HepG2 (cell line): ENCODE data around the gene CCDC201. TPM values are rescaled to one million over a fixed set of nuclear protein-coding genes. Genes with fewer than 3 reads are reported as not detected.

Experiments used
- EED ChIP-seq: sonication (generic); formaldehyde crosslinking; IDR thresholded peaks from 2 replicates; pipeline ENCODE4 v1.5.0; 2020; ENCODE audit warnings: mild to moderate bottlenecking, missing genetic modification reagents
- EP300 ChIP-seq, 3 experiments: sonication (generic) in 1 of 3; formaldehyde crosslinking in 1 of 3; IDR thresholded peaks; 2 replicates each; pipeline versions ENCODE4 v1.5.1 to v1.6.1; 2011 to 2020; ENCODE audit warnings: low read depth in 2 of 3, low read length in 2 of 3, borderline replicate concordance in 1 of 3, improper control_type of control experiment in 1 of 3, mild to moderate bottlenecking in 1 of 3, missing genetic modification reagents in 1 of 3, moderate library complexity in 1 of 3
- ERF ChIP-seq: IDR thresholded peaks from 2 replicates; pipeline ENCODE4 v1.6.1; 2018; ENCODE audit warnings: missing biosample characterization, missing genetic modification reagents
- FOXA3 ChIP-seq: IDR thresholded peaks from 2 replicates; pipeline ENCODE4 v1.6.1; 2016; ENCODE audit warnings: missing genetic modification reagents, missing compliant biosample characterization
- GPN1 ChIP-seq: sonication (generic); formaldehyde crosslinking; IDR thresholded peaks from 2 replicates; pipeline ENCODE4 v1.5.1; 2020; ENCODE audit warnings: missing genetic modification reagents, borderline replicate concordance
- MATR3 ChIP-seq: sonication (generic); formaldehyde crosslinking; IDR thresholded peaks from 2 replicates; pipeline ENCODE4 v1.4.0; 2020; ENCODE audit warnings: missing genetic modification reagents
- NR2F6 ChIP-seq, 2 experiments: IDR thresholded peaks; 2 replicates each; pipeline ENCODE4 v1.6.1; 2016; ENCODE audit warnings: antibody characterized with exemption in 1 of 2, mild to moderate bottlenecking in 1 of 2
- POLR2A ChIP-seq, 2 experiments: IDR thresholded peaks; 2 replicates each; pipeline ENCODE4 v1.6.1; 2011; ENCODE audit warnings: low read depth in 2 of 2, low read length in 2 of 2, mild to moderate bottlenecking in 1 of 2, moderate library complexity in 1 of 2; ENCODE audit not compliant: insufficient read depth in 1 of 2
- POLR2AphosphoS5 ChIP-seq: IDR thresholded peaks from 2 replicates; pipeline ENCODE4 v1.6.1; 2012; ENCODE audit warnings: low read depth, low read length
- REL ChIP-seq: sonication (generic); formaldehyde crosslinking; conservative IDR thresholded peaks from 2 replicates; pipeline ENCODE4 v1.8.0; 2022; ENCODE audit warnings: mild to moderate bottlenecking, missing genetic modification reagents, moderate library complexity
- SSRP1 ChIP-seq: IDR thresholded peaks from 2 replicates; pipeline ENCODE4 v1.6.1; 2016; ENCODE audit warnings: control low read depth
- ZNF335 ChIP-seq: sonication (generic); formaldehyde crosslinking; IDR thresholded peaks from 2 replicates; pipeline ENCODE4 v1.4.0; 2020; ENCODE audit warnings: missing genetic modification reagents
- ZNF430 ChIP-seq: sonication (generic); formaldehyde crosslinking; IDR thresholded peaks from 2 replicates; pipeline ENCODE4 v1.9.0; 2021; ENCODE audit warnings: mild to moderate bottlenecking, missing genetic modification reagents
- ZNF547 ChIP-seq: sonication (generic); formaldehyde crosslinking; IDR thresholded peaks from 2 replicates; pipeline ENCODE4 v1.5.1; 2020; ENCODE audit warnings: mild to moderate bottlenecking, missing genetic modification reagents
- ZNF7 ChIP-seq: IDR thresholded peaks from 2 replicates; pipeline ENCODE4 v1.6.1; 2016; ENCODE audit warnings: missing biosample characterization, missing genetic modification reagents
- ZSCAN21 ChIP-seq: sonication (generic); formaldehyde crosslinking; IDR thresholded peaks from 2 replicates; pipeline ENCODE4 v1.8.0; 2022; ENCODE audit warnings: mild to moderate bottlenecking, missing genetic modification reagents, moderate library complexity, borderline replicate concordance
- ZSCAN29 ChIP-seq: sonication (generic); formaldehyde crosslinking; conservative IDR thresholded peaks from 2 replicates; pipeline ENCODE4 v1.4.0; 2020; ENCODE audit warnings: mild to moderate bottlenecking, missing genetic modification reagents
- polyA plus RNA-seq, 8 experiments: library from polyadenylated mRNA; depleted of rRNA in 3 of 8; stranded (reverse) in 7 of 8; unstranded in 1 of 8; fragments of >200 nt; fragmentation: Illumina TruSeq in 4 of 8; extraction: Trizol in 4 of 8; gene quantifications; 2 replicates each; pipeline versions ENCODE4 v1.2.1 to v1.2.3, GENCODE V29; 2011 to 2016; ENCODE audit warnings: low read depth in 4 of 8, missing spikeins in 1 of 8, mixed read lengths in 1 of 8; ENCODE audit not compliant: insufficient read depth in 1 of 8
- total RNA-seq, 5 experiments: library from RNA; depleted of rRNA; stranded (reverse); fragments of >200 nt; fragmentation: Illumina TruSeq; extraction: Trizol; gene quantifications; 2 replicates each; pipeline ENCODE4 v1.2.3, GENCODE V29; 2016; ENCODE audit warnings: low read depth in 1 of 5
- TF ChIP-seq, protein P1 (sequence below): sonication (generic); formaldehyde crosslinking; IDR thresholded peaks from 2 replicates; pipeline ENCODE4 v1.8.1; 2023; ENCODE audit warnings: mild to moderate bottlenecking, missing genetic modification reagents
- TF ChIP-seq, protein P2 (sequence below): IDR thresholded peaks from 2 replicates; pipeline ENCODE4 v1.6.1; 2018; ENCODE audit warnings: missing genetic modification reagents, mild to moderate bottlenecking, missing compliant biosample characterization
- TF ChIP-seq, protein P3 (sequence below), 2 experiments: sonication (generic) in 1 of 2; formaldehyde crosslinking in 1 of 2; IDR thresholded peaks; 2 replicates each; pipeline versions ENCODE4 v1.6.1 to v1.9.0; 2014 to 2022; ENCODE audit warnings: antibody characterized with exemption in 1 of 2, borderline replicate concordance in 1 of 2, inconsistent platforms in 1 of 2, low read depth in 1 of 2, missing genetic modification reagents in 1 of 2

CCDC201 gene
- total and polyA plus RNA-seq, 2 of the 13 experiments (the other 11 are each of a cell fraction or from before 2014, with no cell fraction given), result 0.92 TPM; not detected in 1

DNA sequence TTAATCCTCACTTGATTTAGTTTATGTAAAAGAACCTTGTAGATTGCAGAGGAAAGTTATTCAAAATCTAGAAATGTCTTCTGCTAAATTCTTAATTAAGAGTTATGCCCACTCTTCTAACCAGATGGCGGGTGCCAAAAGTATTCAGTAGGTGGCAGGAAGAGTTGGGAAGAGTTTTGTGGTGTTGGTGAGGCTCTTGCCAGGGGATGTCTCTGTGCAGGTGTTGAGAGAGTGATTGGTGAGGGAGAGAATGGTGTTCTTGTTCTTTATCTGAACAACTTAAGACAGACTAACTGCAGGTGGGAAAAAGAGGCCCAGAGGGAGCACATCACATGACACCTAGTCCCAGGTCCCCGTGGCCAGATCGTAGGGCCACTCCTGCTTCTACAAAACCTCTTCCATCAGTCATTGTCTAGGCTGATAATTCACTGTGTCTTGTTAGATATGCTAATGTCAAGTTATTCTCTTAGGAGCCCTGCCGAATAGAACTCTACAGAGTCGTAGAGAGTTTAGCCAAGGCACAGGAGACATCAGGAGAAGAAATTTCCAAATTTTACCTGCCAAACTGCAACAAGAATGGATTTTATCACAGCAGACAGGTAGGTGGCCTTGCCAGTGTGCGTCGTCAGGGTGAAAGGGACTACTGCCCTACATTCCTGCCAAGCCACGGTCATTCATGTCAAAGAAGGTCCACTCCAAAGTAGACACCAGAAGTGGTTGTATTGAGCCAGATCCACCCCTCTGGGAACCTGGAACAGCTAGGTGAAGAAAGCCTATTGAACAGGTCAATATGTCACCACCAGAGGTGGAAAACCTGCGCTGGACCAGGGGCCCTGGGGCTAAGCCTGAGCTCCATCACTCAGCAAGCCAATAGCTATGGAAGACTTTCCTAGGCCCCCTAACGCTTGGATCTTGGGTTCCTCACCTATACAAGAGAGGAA, 18.9 kb upstream of the CCDC201 start (continued):
- TF ChIP-seq ERF (CRISPR knock-in tag), result peak; percentile 1; the same call in 1 of the 2 replicates
- TF ChIP-seq NR2F6 (IDR thresholded peaks at IDR 0.05), result peak; percentile 44
- peak; percentile 40; the same call in 1 of the 2 replicates for TF ChIP-seq NR2F6 (CRISPR knock-in tag; IDR thresholded peaks at IDR 0.05)
- TF ChIP-seq ZNF335, result peak; percentile 5; the same call in 1 of the 2 replicates
- TF ChIP-seq MATR3, result no peak
- peak in 1 of 2 experiments; percentile 61; a peak in 1 of 4 replicates for TF ChIP-seq POLR2A (IDR thresholded peaks at IDR 0.05; ENCODE audit: insufficient read depth in 1 of 2, low read depth in 2 of 2, low read length in 2 of 2)
- TF ChIP-seq SSRP1 (CRISPR knock-in tag), result peak; percentile 100
- no peak; the same call in 1 of the 2 replicates for TF ChIP-seq ZNF7
- peak; percentile 41 for TF ChIP-seq POLR2AphosphoS5
- TF ChIP-seq ZSCAN21, result 0 out of 2 replicates have a peak, but pooled peaks have one; percentile 42
- TF ChIP-seq ZNF430 (CRISPR knock-in tag), result peak; percentile 45
- peak; percentile 15; the same call in 1 of the 2 replicates for TF ChIP-seq EED (CRISPR knock-in tag)
- TF ChIP-seq, protein P1, sequence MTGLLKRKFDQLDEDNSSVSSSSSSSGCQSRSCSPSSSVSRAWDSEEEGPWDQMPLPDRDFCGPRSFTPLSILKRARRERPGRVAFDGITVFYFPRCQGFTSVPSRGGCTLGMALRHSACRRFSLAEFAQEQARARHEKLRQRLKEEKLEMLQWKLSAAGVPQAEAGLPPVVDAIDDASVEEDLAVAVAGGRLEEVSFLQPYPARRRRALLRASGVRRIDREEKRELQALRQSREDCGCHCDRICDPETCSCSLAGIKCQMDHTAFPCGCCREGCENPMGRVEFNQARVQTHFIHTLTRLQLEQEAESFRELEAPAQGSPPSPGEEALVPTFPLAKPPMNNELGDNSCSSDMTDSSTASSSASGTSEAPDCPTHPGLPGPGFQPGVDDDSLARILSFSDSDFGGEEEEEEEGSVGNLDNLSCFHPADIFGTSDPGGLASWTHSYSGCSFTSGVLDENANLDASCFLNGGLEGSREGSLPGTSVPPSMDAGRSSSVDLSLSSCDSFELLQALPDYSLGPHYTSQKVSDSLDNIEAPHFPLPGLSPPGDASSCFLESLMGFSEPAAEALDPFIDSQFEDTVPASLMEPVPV (CRISPR knock-in tag), result peak; percentile 7
- TF ChIP-seq, protein P2, sequence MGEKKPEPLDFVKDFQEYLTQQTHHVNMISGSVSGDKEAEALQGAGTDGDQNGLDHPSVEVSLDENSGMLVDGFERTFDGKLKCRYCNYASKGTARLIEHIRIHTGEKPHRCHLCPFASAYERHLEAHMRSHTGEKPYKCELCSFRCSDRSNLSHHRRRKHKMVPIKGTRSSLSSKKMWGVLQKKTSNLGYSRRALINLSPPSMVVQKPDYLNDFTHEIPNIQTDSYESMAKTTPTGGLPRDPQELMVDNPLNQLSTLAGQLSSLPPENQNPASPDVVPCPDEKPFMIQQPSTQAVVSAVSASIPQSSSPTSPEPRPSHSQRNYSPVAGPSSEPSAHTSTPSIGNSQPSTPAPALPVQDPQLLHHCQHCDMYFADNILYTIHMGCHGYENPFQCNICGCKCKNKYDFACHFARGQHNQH (CRISPR knock-in tag), result peak; percentile 51; the same call in 1 of the 2 replicates
- TF ChIP-seq, protein P3, sequence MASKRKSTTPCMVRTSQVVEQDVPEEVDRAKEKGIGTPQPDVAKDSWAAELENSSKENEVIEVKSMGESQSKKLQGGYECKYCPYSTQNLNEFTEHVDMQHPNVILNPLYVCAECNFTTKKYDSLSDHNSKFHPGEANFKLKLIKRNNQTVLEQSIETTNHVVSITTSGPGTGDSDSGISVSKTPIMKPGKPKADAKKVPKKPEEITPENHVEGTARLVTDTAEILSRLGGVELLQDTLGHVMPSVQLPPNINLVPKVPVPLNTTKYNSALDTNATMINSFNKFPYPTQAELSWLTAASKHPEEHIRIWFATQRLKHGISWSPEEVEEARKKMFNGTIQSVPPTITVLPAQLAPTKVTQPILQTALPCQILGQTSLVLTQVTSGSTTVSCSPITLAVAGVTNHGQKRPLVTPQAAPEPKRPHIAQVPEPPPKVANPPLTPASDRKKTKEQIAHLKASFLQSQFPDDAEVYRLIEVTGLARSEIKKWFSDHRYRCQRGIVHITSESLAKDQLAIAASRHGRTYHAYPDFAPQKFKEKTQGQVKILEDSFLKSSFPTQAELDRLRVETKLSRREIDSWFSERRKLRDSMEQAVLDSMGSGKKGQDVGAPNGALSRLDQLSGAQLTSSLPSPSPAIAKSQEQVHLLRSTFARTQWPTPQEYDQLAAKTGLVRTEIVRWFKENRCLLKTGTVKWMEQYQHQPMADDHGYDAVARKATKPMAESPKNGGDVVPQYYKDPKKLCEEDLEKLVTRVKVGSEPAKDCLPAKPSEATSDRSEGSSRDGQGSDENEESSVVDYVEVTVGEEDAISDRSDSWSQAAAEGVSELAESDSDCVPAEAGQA (IDR thresholded peaks at IDR 0.05; ENCODE audit: low read depth), result 0 out of 2 replicates have a peak, but pooled peaks have one; percentile 9
- TF ChIP-seq, protein P3 (CRISPR knock-in tag; IDR thresholded peaks at IDR 0.05; ENCODE audit: borderline replicate concordance), result no peak
- TF ChIP-seq FOXA3, result no peak
- TF ChIP-seq REL (CRISPR knock-in tag), result no peak
- no peak for TF ChIP-seq GPN1 (CRISPR knock-in tag)
- peak; percentile 55; the same call in 1 of the 2 replicates for TF ChIP-seq ZSCAN29 (CRISPR knock-in tag)
- no peak for TF ChIP-seq ZNF547
- TF ChIP-seq EP300 (IDR thresholded peaks at IDR 0.05; ENCODE audit: low read depth in 2 of 2, low read length in 2 of 2), result peak in 1 of 2 experiments; percentile 7; a peak in 1 of 4 replicates
- TF ChIP-seq EP300 (CRISPR knock-in tag; IDR thresholded peaks at IDR 0.05; ENCODE audit: borderline replicate concordance), result no peak
